ENCODE results near the gene BANF1. TPM values are rescaled to one million over a fixed set of nuclear protein-coding genes. Genes with fewer than 3 reads are reported as not detected.
A peak's percentile ranks its signal among the peaks of the same experiment; 100 is the strongest.
"Not testable (repeated sequence)": the region's sequence is repeated elsewhere in the genome, so short reads cannot be mapped to it uniquely, and the experiment has no call there.

Gene BANF1
- total RNA-seq, 2 donors from 2014 or later: 190 to 376 TPM

- no peak for ATAC-seq
- no peaks in the 10 kb centered on the region for H3K9me3 Mint-ChIP-seq
These were observed 15.0 kb upstream of the BANF1 start for GRCh38 chr11:65987336-65987735.

GRCh38 chr11:65988791-65989592, 13.3 kb upstream of the BANF1 start:
- ATAC-seq (peak; percentile 99 to 100), DNase-seq (ENCODE audit: low spot score) (peak; percentile 89)
- no peaks in the 10 kb centered on the region for H3K27me3 Mint-ChIP-seq
- no peaks in the 10 kb centered on the region for H3K9me3 Mint-ChIP-seq
- H3K4me3 Mint-ChIP-seq: no peak overlapping the region
- peak overlapping the region in 1 of 2 donors; percentile 12 for H3K27ac Mint-ChIP-seq
- peaks cover 6% of the 10 kb centered on the region for H3K36me3 Mint-ChIP-seq
- H3K4me1 Mint-ChIP-seq (ENCODE audit: low read depth in 2 of 2): peaks cover 6 to 7% of the 10 kb centered on the region in 2 donors

More at GRCh38 chr11:65987336-65987735, 15.0 kb upstream of the BANF1 start:
- no peak for DNase-seq (ENCODE audit: low spot score)
- H3K4me3 Mint-ChIP-seq: no peak overlapping the region
- H3K4me1 Mint-ChIP-seq (ENCODE audit: low read depth in 2 of 2): peaks cover 6 to 7% of the 10 kb centered on the region in 2 donors
- H3K36me3 Mint-ChIP-seq: peaks cover 6% of the 10 kb centered on the region
- no peak overlapping the region for H3K27ac Mint-ChIP-seq
- no peaks in the 10 kb centered on the region for H3K27me3 Mint-ChIP-seq

GRCh38 chr11:65992056-65992455, 10.2 kb upstream of the BANF1 start:
- H3K4me3 Mint-ChIP-seq: no peak overlapping the region
- no peak for DNase-seq (ENCODE audit: low spot score)
- no peaks in the 10 kb centered on the region for H3K9me3 Mint-ChIP-seq
- H3K36me3 Mint-ChIP-seq: peaks cover 6% of the 10 kb centered on the region
- no peak overlapping the region for H3K27ac Mint-ChIP-seq
- H3K27me3 Mint-ChIP-seq: no peaks in the 10 kb centered on the region
- no peak for ATAC-seq
- peaks cover 6 to 7% of the 10 kb centered on the region in 2 donors for H3K4me1 Mint-ChIP-seq (ENCODE audit: low read depth in 2 of 2)

GRCh38 chr11:65997286-65997685, 5.0 kb upstream of the BANF1 start:
- peaks cover 21 to 26% of the 10 kb centered on the region in 2 donors for H3K4me1 Mint-ChIP-seq (ENCODE audit: low read depth in 2 of 2)
- peak overlapping the region in 1 of 2 donors; percentile 34 for H3K27ac Mint-ChIP-seq
- H3K36me3 Mint-ChIP-seq: peaks cover 22% of the 10 kb centered on the region
- no peaks in the 10 kb centered on the region for H3K27me3 Mint-ChIP-seq
- ATAC-seq: no peak
- H3K9me3 Mint-ChIP-seq: no peaks in the 10 kb centered on the region
- no peak overlapping the region for H3K4me3 Mint-ChIP-seq
- DNase-seq (ENCODE audit: low spot score): no peak

GRCh38 chr11:66002648-66003225, 434 bp downstream of the BANF1 start:
- peak overlapping the region; percentile 99 for H3K4me3 Mint-ChIP-seq
- H3K9me3 Mint-ChIP-seq: no peaks in the 10 kb centered on the region
- H3K27me3 Mint-ChIP-seq: no peaks in the 10 kb centered on the region
- peaks cover 23 to 32% of the 10 kb centered on the region in 2 donors for H3K4me1 Mint-ChIP-seq (ENCODE audit: low read depth in 2 of 2)
- DNase-seq (ENCODE audit: low spot score): no peak
- peaks cover 16% of the 10 kb centered on the region for H3K36me3 Mint-ChIP-seq
- peak; percentile 88 to 89 for ATAC-seq
- H3K27ac Mint-ChIP-seq: peak overlapping the region; percentile 96 to 97

- no peaks in the 10 kb centered on the region for H3K9me3 Mint-ChIP-seq
- peaks cover 21 to 31% of the 10 kb centered on the region in 2 donors for H3K4me1 Mint-ChIP-seq (ENCODE audit: low read depth in 2 of 2)
- peak overlapping the region; percentile 99 for H3K4me3 Mint-ChIP-seq
- ATAC-seq: no peak
- H3K36me3 Mint-ChIP-seq: peaks cover 13% of the 10 kb centered on the region
- H3K27me3 Mint-ChIP-seq: no peaks in the 10 kb centered on the region
- H3K27ac Mint-ChIP-seq: peak overlapping the region; percentile 96 to 97
- no peak for DNase-seq (ENCODE audit: low spot score)
These were observed 988 bp downstream of the BANF1 start for GRCh38 chr11:66003291-66003690.

GRCh38 chr11:66004186-66004585, 1.9 kb downstream of the BANF1 start:
- peak overlapping the region; percentile 99 for H3K4me3 Mint-ChIP-seq
- no peaks in the 10 kb centered on the region for H3K27me3 Mint-ChIP-seq
- H3K4me1 Mint-ChIP-seq (ENCODE audit: low read depth in 2 of 2): peaks cover 19 to 26% of the 10 kb centered on the region in 2 donors
- peaks cover 6% of the 10 kb centered on the region for H3K36me3 Mint-ChIP-seq
- DNase-seq (ENCODE audit: low spot score): no peak
- no peak overlapping the region for H3K27ac Mint-ChIP-seq
- no peak for ATAC-seq
- no peaks in the 10 kb centered on the region for H3K9me3 Mint-ChIP-seq

GRCh38 chr11:66006134-66006890, 4.0 kb downstream of the BANF1 start:
- ATAC-seq (no peak), DNase-seq (ENCODE audit: low spot score) (no peak)
- H3K36me3 Mint-ChIP-seq: peaks cover 4% of the 10 kb centered on the region
- peaks cover 11 to 15% of the 10 kb centered on the region in 2 donors for H3K4me1 Mint-ChIP-seq (ENCODE audit: low read depth in 2 of 2)
- no peak overlapping the region for H3K27ac Mint-ChIP-seq
- no peak overlapping the region for H3K4me3 Mint-ChIP-seq
- peaks cover 4 to 6% of the 10 kb centered on the region in 2 donors for H3K27me3 Mint-ChIP-seq
- H3K9me3 Mint-ChIP-seq: no peaks in the 10 kb centered on the region

- H3K36me3 Mint-ChIP-seq: peaks cover 2% of the 10 kb centered on the region
- no peaks in the 10 kb centered on the region for H3K9me3 Mint-ChIP-seq
- H3K27ac Mint-ChIP-seq: no peak overlapping the region
- DNase-seq (ENCODE audit: low spot score) (no peak), ATAC-seq (no peak)
- peaks cover 4 to 6% of the 10 kb centered on the region in 2 donors for H3K27me3 Mint-ChIP-seq
- H3K4me3 Mint-ChIP-seq: no peak overlapping the region
- peaks cover 9 to 14% of the 10 kb centered on the region in 2 donors for H3K4me1 Mint-ChIP-seq (ENCODE audit: low read depth in 2 of 2)
These were observed 4.5 kb downstream of the BANF1 start for GRCh38 chr11:66006891-66007176.

GRCh38 chr11:66007201-66007634, 4.9 kb downstream of the BANF1 start:
- no peak overlapping the region for H3K4me3 Mint-ChIP-seq
- peaks cover 7 to 11% of the 10 kb centered on the region in 2 donors for H3K4me1 Mint-ChIP-seq (ENCODE audit: low read depth in 2 of 2)
- H3K9me3 Mint-ChIP-seq: no peaks in the 10 kb centered on the region
- no peak for DNase-seq (ENCODE audit: low spot score)
- no peak for ATAC-seq
- H3K27me3 Mint-ChIP-seq: peaks cover 4 to 6% of the 10 kb centered on the region in 2 donors
- H3K36me3 Mint-ChIP-seq: no peaks in the 10 kb centered on the region
- H3K27ac Mint-ChIP-seq: no peak overlapping the region

GRCh38 chr11:66008095-66008467, 5.8 kb downstream of the BANF1 start:
- DNase-seq (ENCODE audit: low spot score) (no peak), ATAC-seq (no peak)
- H3K27ac Mint-ChIP-seq: no peak overlapping the region
- H3K4me3 Mint-ChIP-seq: no peak overlapping the region
- H3K27me3 Mint-ChIP-seq: peaks cover 4 to 6% of the 10 kb centered on the region in 2 donors
- H3K36me3 Mint-ChIP-seq: no peaks in the 10 kb centered on the region
- H3K4me1 Mint-ChIP-seq (ENCODE audit: low read depth in 2 of 2): peaks cover 4 to 7% of the 10 kb centered on the region in 2 donors
- H3K9me3 Mint-ChIP-seq: no peaks in the 10 kb centered on the region

GRCh38 chr11:66008468-66009101, 6.3 kb downstream of the BANF1 start:
- Mint-ChIP-seq H3K27ac (no peak overlapping the region), H3K4me3 (no peak overlapping the region), H3K27me3 (peaks cover 4 to 6% of the 10 kb centered on the region in 2 donors), H3K9me3 (no peaks in the 10 kb centered on the region), H3K4me1 (ENCODE audit: low read depth in 2 of 2) (peaks cover 0 to 3% of the 10 kb centered on the region in 2 donors), H3K36me3 (no peaks in the 10 kb centered on the region)
- peak in 1 of 2 donors; percentile 26 for ATAC-seq
- DNase-seq (ENCODE audit: low spot score): no peak

GRCh38 chr11:66010036-66010435, 7.7 kb downstream of the BANF1 start:
- not testable (repeated sequence) for H3K27ac Mint-ChIP-seq, H3K27me3 Mint-ChIP-seq, H3K9me3 Mint-ChIP-seq

More at GRCh38 chr11:66010036-66010435, 7.7 kb downstream of the BANF1 start:
- H3K4me1 Mint-ChIP-seq (ENCODE audit: low read depth in 2 of 2); H3K4me3 Mint-ChIP-seq; DNase-seq (ENCODE audit: low spot score); H3K36me3 Mint-ChIP-seq; ATAC-seq: not testable (repeated sequence)
